IPS-18c (cell line): ENCODE data around the gene GMDS.

Source experiments
- H3K4me3 ChIP-seq: 2 replicates; pipeline ENCODE4 v1.7.0; 2013; ENCODE audit warnings: low read depth, mild to moderate bottlenecking, low read length, moderate library complexity; ENCODE audit not compliant: insufficient read depth
- H3K9me3 ChIP-seq: one replicate; pipeline ENCODE4 v1.6.1; 2013; ENCODE audit warnings: mild to moderate bottlenecking, low read length, moderate library complexity; ENCODE audit not compliant: control insufficient read depth, insufficient read depth

GMDS gene

DNA sequence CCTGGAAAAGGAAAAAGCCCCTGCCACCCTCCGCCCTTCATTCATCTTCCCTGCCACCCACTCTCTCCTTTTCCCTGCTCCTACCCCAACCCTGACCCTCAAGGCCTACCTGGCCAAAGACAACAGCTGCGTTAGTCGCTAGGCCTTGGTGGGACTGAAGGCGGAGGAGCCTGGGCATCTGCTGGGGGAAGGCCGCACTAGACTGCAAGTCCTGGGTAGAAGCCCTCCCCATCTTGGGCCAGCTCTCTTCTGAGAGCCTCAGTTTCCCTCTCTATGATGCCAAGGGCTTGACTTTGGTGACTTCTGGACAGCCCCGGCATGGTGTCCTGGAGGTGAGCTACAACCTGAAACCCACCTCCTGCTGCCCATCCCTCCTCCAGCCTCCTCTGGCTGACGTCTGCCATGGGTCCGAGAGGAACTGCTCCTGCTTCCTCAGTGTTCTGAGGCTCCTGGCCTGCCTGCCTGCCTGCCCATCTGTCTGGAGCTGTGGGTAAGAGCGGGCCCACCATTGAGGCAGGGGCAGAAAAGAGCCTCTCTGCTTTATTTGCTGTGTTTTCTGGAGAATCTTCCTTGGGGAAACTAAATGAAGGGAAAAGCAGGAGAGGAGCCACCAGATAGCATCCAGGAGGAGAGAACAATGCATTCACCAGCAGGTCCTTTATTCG, 643.2 kb downstream of the GMDS start:
- Histone ChIP-seq H3K9me3 (no peaks in the 10 kb centered on the region), H3K4me3 (no peak overlapping the region)

GRCh38 chr6:1601158-1602048, 644.0 kb downstream of the GMDS start:
- Histone ChIP-seq H3K9me3 (no peaks in the 10 kb centered on the region), H3K4me3 (no peak overlapping the region)

GRCh38 chr6:1600764-1601157, 644.6 kb downstream of the GMDS start:
- no peak overlapping the region for H3K4me3 ChIP-seq
- no peaks in the 10 kb centered on the region for H3K9me3 ChIP-seq

- no peaks in the 10 kb centered on the region for H3K9me3 ChIP-seq
- H3K4me3 ChIP-seq = no peak overlapping the region
Observed at GRCh38 chr6:1600063-1600763, 645.2 kb downstream of the GMDS start.

- Histone ChIP-seq H3K4me3 (no peak overlapping the region), H3K9me3 (no peaks in the 10 kb centered on the region)
Observed at GRCh38 chr6:1599469-1599868, 645.9 kb downstream of the GMDS start.

DNA sequence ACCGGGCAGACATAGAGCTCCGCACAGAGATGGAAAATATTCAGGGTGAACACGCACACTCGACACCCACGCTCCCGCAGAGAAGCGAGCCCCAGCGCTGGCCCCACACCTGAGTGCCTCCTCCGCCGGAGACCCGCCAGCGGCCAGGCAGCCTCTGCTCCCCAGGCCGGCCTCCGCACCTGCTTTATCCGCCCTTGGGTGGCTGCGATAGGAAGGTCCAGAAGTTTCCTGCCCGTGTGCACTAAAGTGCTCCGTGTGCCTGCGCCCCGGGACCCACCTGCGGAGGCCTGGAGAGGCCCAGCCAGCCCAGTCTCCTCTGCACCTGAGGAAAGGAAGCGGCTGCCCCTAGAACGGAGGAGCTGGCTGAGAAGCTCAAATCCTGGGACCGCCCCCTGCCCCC, 646.5 kb downstream of the GMDS start:
- Histone ChIP-seq H3K4me3 (no peak overlapping the region), H3K9me3 (no peaks in the 10 kb centered on the region)

GRCh38 chr6:1598433-1598832, 647.0 kb downstream of the GMDS start:
- H3K4me3 ChIP-seq = no peak overlapping the region

GRCh38 chr6:1597924-1598323, 647.5 kb downstream of the GMDS start:
- H3K9me3 ChIP-seq = no peaks in the 10 kb centered on the region
- H3K4me3 ChIP-seq = no peak overlapping the region

More at GRCh38 chr6:1598433-1598832, 647.0 kb downstream of the GMDS start:
- no peaks in the 10 kb centered on the region for H3K9me3 ChIP-seq

- H3K9me3 ChIP-seq = no peaks in the 10 kb centered on the region
Observed at GRCh38 chr6:1597121-1597744, 648.2 kb downstream of the GMDS start.

DNA sequence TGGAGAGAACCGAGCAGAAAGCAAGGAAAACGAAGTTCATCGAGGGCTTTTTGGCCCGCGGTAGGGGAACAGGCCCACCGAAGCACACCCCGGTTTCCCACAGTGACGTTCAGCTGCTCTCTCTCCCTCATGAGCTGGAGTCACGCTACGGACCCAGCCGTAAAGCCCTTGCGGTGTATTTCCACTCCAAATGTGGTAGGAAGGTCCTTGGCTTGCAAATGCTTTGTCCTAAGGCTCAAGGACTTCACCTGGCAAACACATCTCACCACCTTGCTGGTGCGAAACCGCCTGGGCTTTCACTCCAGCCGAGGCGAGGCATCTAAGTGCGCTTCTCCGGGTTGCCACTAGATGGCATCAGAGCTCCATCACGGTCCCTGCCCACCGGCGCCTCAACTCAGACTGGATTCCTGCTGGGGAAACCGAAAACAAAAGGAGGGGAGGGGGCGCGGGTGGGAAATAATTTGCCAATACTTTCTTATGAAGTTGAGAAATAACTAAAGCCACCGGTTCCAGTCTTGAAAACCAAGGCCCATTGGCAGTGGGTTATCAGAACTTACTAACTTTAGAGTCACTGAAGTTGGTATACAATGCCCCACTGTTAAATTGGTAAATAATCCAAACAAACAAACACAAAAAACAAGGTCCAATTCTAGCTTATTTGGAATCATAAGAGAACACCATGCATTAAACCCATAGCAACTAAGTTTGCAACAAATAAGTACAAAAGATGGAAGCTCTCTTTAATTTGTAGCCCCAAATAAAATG, 649.1 kb downstream of the GMDS start:
- H3K4me3 ChIP-seq = no peak overlapping the region
- no peaks in the 10 kb centered on the region for H3K9me3 ChIP-seq

More at GRCh38 chr6:1597121-1597744, 648.2 kb downstream of the GMDS start:
- H3K4me3 ChIP-seq = no peak overlapping the region

DNA sequence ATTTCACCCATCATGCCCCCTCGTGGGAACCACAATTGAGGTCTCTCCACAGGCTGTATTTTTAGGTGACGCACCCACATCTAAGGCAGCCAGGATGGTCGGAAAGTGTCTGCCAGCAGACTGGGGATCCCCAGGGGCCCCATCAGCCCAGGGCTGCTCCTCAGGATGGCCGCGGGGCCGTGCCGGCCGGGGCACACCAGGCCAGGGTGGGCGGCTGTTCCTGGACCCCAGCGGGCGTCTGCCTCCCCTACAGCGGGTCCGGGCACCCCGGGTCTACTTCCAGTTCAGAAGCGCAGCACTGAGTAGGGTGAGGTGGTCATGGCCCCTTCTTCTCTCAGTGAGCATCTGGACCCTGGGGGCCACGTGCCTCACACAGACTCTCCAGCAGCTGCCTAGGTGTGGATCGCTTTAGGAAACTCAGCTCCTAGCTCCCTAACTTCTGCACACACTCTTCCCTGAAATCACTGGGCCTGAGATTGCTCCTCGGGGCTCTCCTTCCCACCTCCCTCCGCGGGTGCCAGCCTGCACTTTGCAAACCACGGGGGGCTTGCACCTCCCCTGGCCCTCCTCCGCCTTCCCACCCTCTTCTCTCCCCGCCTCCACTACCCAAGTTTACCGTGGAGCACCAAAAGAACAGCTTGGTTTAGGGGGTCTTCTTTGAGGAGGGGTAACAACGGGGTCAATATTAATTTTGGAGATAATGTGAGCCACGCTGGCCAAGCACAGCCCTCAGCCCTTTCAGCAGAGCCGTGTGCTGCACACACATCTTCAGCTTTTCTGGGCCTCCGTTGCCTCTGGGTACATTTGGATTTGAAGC, 649.9 kb downstream of the GMDS start:
- Histone ChIP-seq H3K4me3 (no peak overlapping the region), H3K9me3 (no peaks in the 10 kb centered on the region)

DNA sequence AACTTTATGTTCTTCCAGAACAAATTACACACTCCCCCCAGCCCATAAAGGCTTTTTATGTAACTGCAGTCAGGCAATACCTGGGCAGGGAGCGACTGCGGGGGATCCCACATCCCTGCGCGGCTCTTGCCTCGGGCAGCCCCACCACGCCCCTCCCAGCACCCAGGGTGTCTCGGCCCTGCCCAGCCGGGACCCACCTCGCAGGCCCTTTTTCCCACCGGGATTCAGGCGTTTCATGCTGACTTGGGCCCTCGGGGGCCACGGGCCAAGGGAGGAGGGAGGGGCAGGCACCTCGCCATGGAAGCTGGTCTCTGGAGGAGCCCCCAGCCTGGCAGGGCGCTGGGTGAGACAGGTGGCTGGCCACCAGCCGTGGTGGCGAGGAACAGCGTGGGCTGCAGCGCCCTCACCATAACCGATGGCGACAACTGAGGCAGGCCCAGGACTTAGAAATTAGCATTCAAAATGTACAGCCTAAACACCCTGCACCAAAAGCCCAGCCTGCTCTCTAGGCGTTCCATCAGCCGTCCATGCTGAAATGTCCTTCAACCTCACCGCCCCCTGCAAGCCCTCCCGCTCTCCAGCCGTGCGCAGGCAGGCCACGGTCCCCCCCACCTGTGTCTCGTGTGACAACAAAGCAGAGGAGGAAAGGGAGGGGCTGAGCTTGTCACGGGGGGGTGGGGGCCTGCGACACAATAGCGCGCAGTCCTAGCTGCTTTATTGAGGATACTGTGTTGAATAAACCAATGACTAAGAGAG, 650.8 kb downstream of the GMDS start:
- no peak overlapping the region for H3K4me3 ChIP-seq
- H3K9me3 ChIP-seq = no peaks in the 10 kb centered on the region

DNA sequence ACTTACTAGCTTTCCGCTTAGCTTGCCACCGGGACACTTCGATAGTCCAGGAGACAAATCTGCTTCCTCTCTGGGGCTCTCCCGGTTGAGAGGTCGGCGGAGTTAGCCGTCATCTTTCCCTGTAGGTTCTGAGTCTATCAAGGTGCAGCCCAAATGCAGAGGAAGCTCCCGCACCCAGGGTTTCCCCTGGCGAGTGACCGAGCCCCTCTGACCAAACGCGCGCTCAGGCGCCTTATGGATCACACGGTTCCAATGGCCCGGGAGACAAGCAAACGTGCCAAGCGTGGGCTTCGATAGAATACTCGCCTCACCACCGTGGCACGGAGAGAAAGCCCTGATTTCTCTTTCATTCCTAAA, 651.5 kb downstream of the GMDS start:
- Histone ChIP-seq H3K4me3 (no peak overlapping the region), H3K9me3 (no peaks in the 10 kb centered on the region)

DNA sequence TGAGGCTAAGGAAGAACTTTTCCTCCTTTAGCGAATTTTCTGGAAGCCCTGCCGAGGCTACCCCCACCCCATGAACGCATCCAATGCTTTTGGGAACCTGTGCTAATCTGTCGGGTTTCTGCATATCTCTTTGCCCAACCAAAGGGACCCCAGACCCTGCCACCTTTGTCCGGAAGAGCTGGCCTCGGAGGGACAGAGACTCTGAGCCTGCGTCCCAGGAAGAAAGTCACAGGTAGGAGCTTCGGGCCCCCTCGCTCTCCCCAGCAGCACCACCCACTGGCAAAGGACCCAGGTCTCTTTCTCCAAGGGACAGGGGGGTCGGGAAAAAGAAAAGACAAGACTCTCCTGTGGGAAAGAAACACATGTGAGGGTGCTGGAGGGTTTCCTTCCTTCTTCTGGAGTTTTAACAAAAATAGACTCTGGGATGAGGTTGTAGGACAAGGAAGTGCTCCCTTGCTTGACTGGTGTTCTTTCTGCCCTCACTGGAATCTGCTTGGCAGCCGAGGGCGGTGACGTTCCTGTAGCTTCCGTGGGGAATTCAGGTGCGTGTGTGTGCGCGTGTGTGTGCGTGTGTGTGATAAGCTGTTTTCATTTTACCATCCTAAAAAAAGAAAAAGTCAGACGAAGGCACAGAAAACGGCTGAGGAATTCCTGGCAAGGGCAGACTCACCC, 652.0 kb downstream of the GMDS start:
- Histone ChIP-seq H3K9me3 (no peaks in the 10 kb centered on the region), H3K4me3 (no peak overlapping the region)

GRCh38 chr6:1592852-1593251, 652.6 kb downstream of the GMDS start:
- H3K4me3 ChIP-seq = no peak overlapping the region
- H3K9me3 ChIP-seq = no peaks in the 10 kb centered on the region
